ENCODE measurements around the gene ZIM2.

ZIM2 gene

DNA sequence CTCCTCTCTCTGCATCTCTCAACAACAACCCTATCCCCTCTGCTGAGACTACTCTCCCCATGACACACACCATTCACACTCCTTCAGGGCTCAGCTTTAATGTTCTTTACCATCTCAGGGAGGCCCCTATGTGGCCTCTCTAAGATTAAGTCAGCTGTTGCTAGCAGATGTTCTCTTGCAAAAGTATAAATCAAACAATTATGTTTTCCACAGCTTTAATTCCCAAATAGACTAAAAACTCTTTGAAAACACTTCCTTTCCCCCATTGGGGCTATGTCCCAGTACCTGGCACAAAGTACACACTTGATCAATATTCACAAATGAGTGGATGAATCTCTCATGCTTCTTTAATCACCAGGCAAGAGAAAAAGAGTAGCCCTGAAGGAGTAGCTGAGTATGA, 5.1 kb downstream of the ZIM2 start:
- Histone ChIP-seq H3K36me3 (ENCODE audit: control insufficient read depth in 4 of 4, insufficient read depth in 4 of 4, low read length in 3 of 4) (no peaks in the 10 kb centered on the region), H3K27me3 (replicated peaks in 2 of 5; ENCODE audit: control insufficient read depth in 4 of 5, insufficient read depth in 5 of 5, low read length in 4 of 5) (peaks cover 0 to 3% (median 0%) of the 10 kb centered on the region in 5 experiments), H3K9me3 (ENCODE audit: control extremely low read depth in 1 of 5, control insufficient read depth in 4 of 5, insufficient read depth in 2 of 5, low read depth in 1 of 5, low read length in 4 of 5) (peaks cover 0 to 16% (median 7%) of the 10 kb centered on the region in 5 experiments), H3K27ac (ENCODE audit: insufficient read depth in 1 of 2, low read depth in 1 of 2, low read length in 2 of 2, poor library complexity in 1 of 2, severe bottlenecking in 2 of 2) (no peak overlapping the region), H3K4me1 (ENCODE audit: control extremely low read depth in 1 of 4, control insufficient read depth in 4 of 4, insufficient read depth in 4 of 4, low read length in 3 of 4) (peaks cover 0 to 14% (median 9%) of the 10 kb centered on the region in 4 experiments), H3K4me3 (ENCODE audit: control insufficient read depth in 1 of 7, extremely low read depth in 1 of 7, insufficient read depth in 4 of 7, low read depth in 2 of 7, low read length in 6 of 7) (no peak overlapping the region)
- POLR2A ChIA-PET: no interaction called here
- CTCF ChIA-PET: no interaction called here
- DNase-seq: no peak

DNA sequence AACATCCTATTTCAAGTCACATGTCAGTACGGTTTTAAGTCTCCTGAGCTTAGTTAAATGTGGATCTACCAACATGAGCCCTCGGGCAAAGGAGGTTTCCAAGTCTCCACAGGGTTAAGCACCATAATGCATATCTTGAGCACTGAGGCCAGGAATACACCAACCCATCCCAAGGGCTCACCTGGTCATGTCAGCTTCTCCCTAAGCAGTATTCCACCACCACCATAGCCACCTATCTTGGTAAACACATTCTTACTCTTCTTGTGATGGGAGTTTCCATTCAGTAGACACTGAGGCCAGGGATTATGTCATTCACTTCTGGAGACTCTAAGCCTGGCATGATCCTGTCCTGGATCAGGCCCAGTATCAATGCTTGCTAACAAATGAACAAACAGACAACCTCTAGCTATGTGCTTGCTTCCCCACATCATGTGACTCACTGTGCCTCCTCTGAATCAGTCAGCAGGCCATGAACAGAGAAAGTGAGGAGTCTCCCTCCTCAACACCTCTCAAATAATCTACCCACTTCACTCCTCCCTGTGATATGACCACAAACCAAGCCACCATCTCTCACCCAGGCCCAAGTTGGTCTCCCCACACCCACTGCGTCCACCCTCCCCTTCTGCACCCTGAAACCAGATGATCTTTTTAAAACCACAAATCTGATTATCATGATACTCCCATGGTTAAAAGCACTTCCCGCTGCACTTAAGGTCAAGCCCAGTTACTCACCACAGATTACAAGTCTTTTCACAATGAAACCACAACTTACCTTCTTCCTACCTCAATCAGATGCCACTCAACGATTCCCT, 5.8 kb downstream of the ZIM2 start:
- Histone ChIP-seq H3K27me3 (replicated peaks in 2 of 5; ENCODE audit: control insufficient read depth in 4 of 5, insufficient read depth in 5 of 5, low read length in 4 of 5) (no peaks in the 10 kb centered on the region), H3K36me3 (ENCODE audit: control insufficient read depth in 4 of 4, insufficient read depth in 4 of 4, low read length in 3 of 4) (no peaks in the 10 kb centered on the region), H3K4me1 (ENCODE audit: control extremely low read depth in 1 of 4, control insufficient read depth in 4 of 4, insufficient read depth in 4 of 4, low read length in 3 of 4) (peaks cover 0 to 9% (median 3%) of the 10 kb centered on the region in 4 experiments), H3K27ac (ENCODE audit: insufficient read depth in 1 of 2, low read depth in 1 of 2, low read length in 2 of 2, poor library complexity in 1 of 2, severe bottlenecking in 2 of 2) (no peak overlapping the region), H3K9me3 (ENCODE audit: control extremely low read depth in 1 of 5, control insufficient read depth in 4 of 5, insufficient read depth in 2 of 5, low read depth in 1 of 5, low read length in 4 of 5) (peaks cover 0 to 12% (median 7%) of the 10 kb centered on the region in 5 experiments), H3K4me3 (ENCODE audit: control insufficient read depth in 1 of 7, extremely low read depth in 1 of 7, insufficient read depth in 4 of 7, low read depth in 2 of 7, low read length in 6 of 7) (no peak overlapping the region)
- ChIA-PET POLR2A (interaction anchor here (0.5 kb wide), 1 partner anchor 489 kb away, joined by 3 read pairs; no protein-coding TSS in a partner anchor), CTCF (no interaction called here)
- 100% methylated on average over 3 of the region's 5 CpGs for WGBS (ENCODE audit: insufficient coverage)
- DNase-seq: no peak

DNA sequence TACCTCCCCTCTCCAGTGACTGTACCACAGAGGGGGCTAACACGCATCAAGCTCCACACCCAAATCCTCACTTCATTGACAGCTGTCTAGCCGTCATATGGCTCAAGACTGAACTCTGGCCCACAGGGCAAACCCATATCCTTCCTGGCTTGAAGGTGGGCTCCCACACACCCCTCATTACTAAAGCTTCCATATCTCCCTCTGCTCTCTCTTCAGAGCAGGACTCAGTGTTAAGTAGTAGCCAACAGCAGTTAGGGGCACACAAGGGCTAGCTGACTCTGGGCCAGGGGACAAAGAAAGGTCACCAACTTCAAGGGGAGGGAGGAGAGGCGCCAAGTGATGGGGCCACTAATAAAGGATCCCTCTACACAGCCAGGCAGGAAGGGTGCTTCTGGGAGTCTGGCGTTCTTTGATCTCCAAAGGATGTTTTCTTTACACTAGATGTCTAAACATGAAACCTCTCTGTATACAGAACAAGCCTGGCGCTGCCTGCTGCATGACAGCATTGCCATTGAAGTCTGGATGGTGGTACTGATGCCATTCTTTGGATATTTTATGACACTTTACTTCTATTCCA, 8.1 kb downstream of the ZIM2 start:
- Histone ChIP-seq H3K27me3 (replicated peaks in 2 of 5; ENCODE audit: control insufficient read depth in 4 of 5, insufficient read depth in 5 of 5, low read length in 4 of 5) (no peaks in the 10 kb centered on the region), H3K4me1 (ENCODE audit: control extremely low read depth in 1 of 4, control insufficient read depth in 4 of 4, insufficient read depth in 4 of 4, low read length in 3 of 4) (peaks cover 0 to 5% (median 1%) of the 10 kb centered on the region in 4 experiments), H3K4me3 (ENCODE audit: control insufficient read depth in 1 of 7, extremely low read depth in 1 of 7, insufficient read depth in 4 of 7, low read depth in 2 of 7, low read length in 6 of 7) (no peak overlapping the region), H3K9me3 (ENCODE audit: control extremely low read depth in 1 of 5, control insufficient read depth in 4 of 5, insufficient read depth in 2 of 5, low read depth in 1 of 5, low read length in 4 of 5) (peaks cover 0 to 3% (median 0%) of the 10 kb centered on the region in 5 experiments), H3K36me3 (ENCODE audit: control insufficient read depth in 4 of 4, insufficient read depth in 4 of 4, low read length in 3 of 4) (no peaks in the 10 kb centered on the region), H3K27ac (ENCODE audit: insufficient read depth in 1 of 2, low read depth in 1 of 2, low read length in 2 of 2, poor library complexity in 1 of 2, severe bottlenecking in 2 of 2) (no peak overlapping the region)
- WGBS (ENCODE audit: insufficient coverage): 96% methylated on average over 3 of the region's 5 CpGs
- POLR2A ChIA-PET: no interaction called here
- CTCF ChIA-PET: no interaction called here
- DNase-seq: no peak

DNA sequence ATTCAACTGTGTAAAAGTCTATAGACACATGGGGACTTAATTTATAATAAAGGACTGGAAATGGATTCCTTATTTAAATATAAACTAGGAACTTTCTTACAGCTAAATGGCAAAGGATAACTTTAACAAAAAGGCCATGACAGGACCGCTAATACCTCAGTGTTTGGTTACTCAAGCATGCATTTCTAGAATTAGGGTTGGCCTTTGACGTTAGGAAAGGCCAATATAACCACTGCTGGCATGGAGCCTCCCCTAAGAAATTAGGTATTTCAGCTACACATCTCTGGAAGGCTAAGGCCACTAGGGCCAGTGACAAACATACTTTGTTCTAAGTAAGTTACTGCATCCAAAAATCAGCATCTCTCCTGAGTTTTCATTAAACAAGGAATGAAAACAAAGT, 9.3 kb downstream of the ZIM2 start:
- no peak for DNase-seq
- no peak overlapping the region for H3K27ac ChIP-seq (ENCODE audit: insufficient read depth in 1 of 2, low read depth in 1 of 2, low read length in 2 of 2, poor library complexity in 1 of 2, severe bottlenecking in 2 of 2)
- 85% methylated on average over 2 of the region's 2 CpGs for WGBS (ENCODE audit: insufficient coverage)
- H3K9me3 ChIP-seq (ENCODE audit: control extremely low read depth in 1 of 5, control insufficient read depth in 4 of 5, insufficient read depth in 2 of 5, low read depth in 1 of 5, low read length in 4 of 5): peaks cover 0 to 3% (median 0%) of the 10 kb centered on the region in 5 experiments
- H3K4me1 ChIP-seq (ENCODE audit: control extremely low read depth in 1 of 4, control insufficient read depth in 4 of 4, insufficient read depth in 4 of 4, low read length in 3 of 4): no peaks in the 10 kb centered on the region
- ChIA-PET POLR2A (no interaction called here), CTCF (no interaction called here)
- H3K36me3 ChIP-seq (ENCODE audit: control insufficient read depth in 4 of 4, insufficient read depth in 4 of 4, low read length in 3 of 4): no peaks in the 10 kb centered on the region
- no peaks in the 10 kb centered on the region for H3K27me3 ChIP-seq (replicated peaks in 2 of 5; ENCODE audit: control insufficient read depth in 4 of 5, insufficient read depth in 5 of 5, low read length in 4 of 5)
- H3K4me3 ChIP-seq (ENCODE audit: control insufficient read depth in 1 of 7, extremely low read depth in 1 of 7, insufficient read depth in 4 of 7, low read depth in 2 of 7, low read length in 6 of 7): no peak overlapping the region

DNA sequence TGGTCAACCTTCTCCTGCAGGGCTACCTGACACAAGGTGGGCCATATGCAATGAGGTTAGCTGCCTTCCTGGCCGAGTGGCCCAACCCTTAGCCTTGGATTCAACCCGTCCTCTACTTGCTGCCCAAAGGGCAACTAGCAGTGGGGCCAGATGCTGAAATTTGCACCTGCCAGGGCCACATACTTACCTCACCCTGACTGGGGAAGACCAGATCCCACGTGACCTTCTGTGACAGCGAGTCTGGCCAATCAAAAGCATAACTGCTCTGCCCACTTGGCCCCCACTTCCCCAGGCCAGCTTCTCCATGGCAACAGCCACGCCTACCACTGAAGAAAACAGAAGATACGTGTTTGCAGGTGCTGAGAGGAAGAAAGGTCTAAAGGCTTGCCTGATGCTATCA, 10.9 kb downstream of the ZIM2 start:
- Histone ChIP-seq H3K27ac (ENCODE audit: insufficient read depth in 1 of 2, low read depth in 1 of 2, low read length in 2 of 2, poor library complexity in 1 of 2, severe bottlenecking in 2 of 2) (no peak overlapping the region), H3K4me1 (ENCODE audit: control extremely low read depth in 1 of 4, control insufficient read depth in 4 of 4, insufficient read depth in 4 of 4, low read length in 3 of 4) (no peaks in the 10 kb centered on the region), H3K4me3 (ENCODE audit: control insufficient read depth in 1 of 7, extremely low read depth in 1 of 7, insufficient read depth in 4 of 7, low read depth in 2 of 7, low read length in 6 of 7) (no peak overlapping the region), H3K36me3 (ENCODE audit: control insufficient read depth in 4 of 4, insufficient read depth in 4 of 4, low read length in 3 of 4) (no peaks in the 10 kb centered on the region), H3K27me3 (replicated peaks in 2 of 5; ENCODE audit: control insufficient read depth in 4 of 5, insufficient read depth in 5 of 5, low read length in 4 of 5) (no peaks in the 10 kb centered on the region), H3K9me3 (ENCODE audit: control extremely low read depth in 1 of 5, control insufficient read depth in 4 of 5, insufficient read depth in 2 of 5, low read depth in 1 of 5, low read length in 4 of 5) (peaks cover 0 to 3% (median 0%) of the 10 kb centered on the region in 5 experiments)
- DNase-seq: no peak
- 72% methylated on average over 4 of the region's 6 CpGs for WGBS (ENCODE audit: insufficient coverage)
- POLR2A ChIA-PET: no interaction called here
- CTCF ChIA-PET: interaction anchor here (1.7 kb wide), 1 partner anchor 19 kb away, joined by 3 read pairs; no protein-coding TSS in a partner anchor

DNA sequence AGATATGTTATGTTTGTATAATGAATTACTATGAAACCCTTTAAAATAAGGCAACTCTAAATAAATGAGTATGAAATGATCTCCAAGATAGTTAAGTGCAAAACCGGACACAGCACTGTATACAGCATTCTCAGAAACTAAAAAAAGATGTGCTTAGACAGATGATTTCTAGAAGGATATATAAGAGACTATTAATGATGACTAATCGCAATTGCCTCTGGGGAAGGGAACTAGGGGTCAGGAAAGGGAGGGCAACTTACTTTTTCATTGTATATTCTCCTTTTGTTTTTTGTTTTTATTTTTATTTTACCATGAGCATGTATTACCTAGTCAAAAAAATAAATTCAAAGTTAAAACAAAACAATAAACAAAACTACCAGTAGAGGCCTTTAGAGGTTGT, 12.8 kb downstream of the ZIM2 start:
- POLR2A ChIA-PET: no interaction called here
- no peaks in the 10 kb centered on the region for H3K36me3 ChIP-seq (ENCODE audit: control insufficient read depth in 4 of 4, insufficient read depth in 4 of 4, low read length in 3 of 4)
- no peaks in the 10 kb centered on the region for H3K4me1 ChIP-seq (ENCODE audit: control extremely low read depth in 1 of 4, control insufficient read depth in 4 of 4, insufficient read depth in 4 of 4, low read length in 3 of 4)
- H3K27ac ChIP-seq (ENCODE audit: insufficient read depth in 1 of 2, low read depth in 1 of 2, low read length in 2 of 2, poor library complexity in 1 of 2, severe bottlenecking in 2 of 2): no peak overlapping the region
- H3K4me3 ChIP-seq (ENCODE audit: control insufficient read depth in 1 of 7, extremely low read depth in 1 of 7, insufficient read depth in 4 of 7, low read depth in 2 of 7, low read length in 6 of 7): no peak overlapping the region
- CTCF ChIA-PET: no interaction called here
- H3K9me3 ChIP-seq (ENCODE audit: control extremely low read depth in 1 of 5, control insufficient read depth in 4 of 5, insufficient read depth in 2 of 5, low read depth in 1 of 5, low read length in 4 of 5): peaks cover 0 to 10% (median 0%) of the 10 kb centered on the region in 5 experiments
- DNase-seq: no peak
- no peaks in the 10 kb centered on the region for H3K27me3 ChIP-seq (replicated peaks in 2 of 5; ENCODE audit: control insufficient read depth in 4 of 5, insufficient read depth in 5 of 5, low read length in 4 of 5)
- WGBS (ENCODE audit: insufficient coverage): no CpG with 5 or more reads among the region's 2 CpGs

DNA sequence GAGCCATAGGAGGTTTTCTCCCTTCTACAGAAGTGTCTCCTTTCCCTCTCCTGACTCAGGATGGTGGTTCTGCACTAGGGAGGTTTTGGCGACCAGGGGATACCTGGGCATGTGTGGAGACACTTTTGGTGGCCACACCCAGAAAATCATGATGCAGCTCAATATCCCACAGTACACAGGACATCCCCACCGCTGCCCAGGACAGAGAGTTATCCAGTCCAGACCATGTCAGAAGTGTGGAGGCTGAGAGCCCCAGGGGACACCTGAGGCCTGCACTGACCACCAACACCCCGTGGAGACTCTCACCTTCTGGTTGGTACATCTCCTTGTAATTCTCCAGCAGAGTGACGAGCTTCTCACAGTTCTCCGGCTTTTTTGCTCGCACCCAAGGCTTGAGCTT, 16.6 kb downstream of the ZIM2 start:
- Histone ChIP-seq H3K4me3 (ENCODE audit: control insufficient read depth in 1 of 7, extremely low read depth in 1 of 7, insufficient read depth in 4 of 7, low read depth in 2 of 7, low read length in 6 of 7) (no peak overlapping the region), H3K9me3 (ENCODE audit: control extremely low read depth in 1 of 5, control insufficient read depth in 4 of 5, insufficient read depth in 2 of 5, low read depth in 1 of 5, low read length in 4 of 5) (peaks cover 0 to 10% (median 0%) of the 10 kb centered on the region in 5 experiments), H3K36me3 (ENCODE audit: control insufficient read depth in 4 of 4, insufficient read depth in 4 of 4, low read length in 3 of 4) (no peaks in the 10 kb centered on the region), H3K27ac (ENCODE audit: insufficient read depth in 1 of 2, low read depth in 1 of 2, low read length in 2 of 2, poor library complexity in 1 of 2, severe bottlenecking in 2 of 2) (no peak overlapping the region), H3K4me1 (ENCODE audit: control extremely low read depth in 1 of 4, control insufficient read depth in 4 of 4, insufficient read depth in 4 of 4, low read length in 3 of 4) (no peaks in the 10 kb centered on the region), H3K27me3 (replicated peaks in 2 of 5; ENCODE audit: control insufficient read depth in 4 of 5, insufficient read depth in 5 of 5, low read length in 4 of 5) (no peaks in the 10 kb centered on the region)
- ChIA-PET POLR2A (no interaction called here), CTCF (no interaction called here)
- WGBS (ENCODE audit: insufficient coverage): 90% methylated on average over 5 of the region's 6 CpGs
- DNase-seq: no peak

Measured in common myeloid progenitor, CD34-positive (primary cell).